IPS DF 19.7 (cell line): ENCODE results near the gene MAK.
"Not testable (repeated sequence)": the region's sequence is repeated elsewhere in the genome, so short reads cannot be mapped to it uniquely, and the experiment has no call there.

Experiments used
- DNase-seq: peaks from one replicate; pipeline ENCODE4 v3.0.0-alpha.2; 2013; ENCODE audit warnings: low read depth, low spot score

Gene MAK

GRCh38 chr6:10791673-10792072 is 46.7 kb downstream of the MAK start:
- DNase-seq: no peak

GRCh38 chr6:10779076-10779475 is 59.3 kb downstream of the MAK start:
- no peak for DNase-seq

GRCh38 chr6:10778230-10778629 is 60.1 kb downstream of the MAK start:
- DNase-seq: no peak

GRCh38 chr6:10771371-10771894 is 66.9 kb downstream of the MAK start:
- DNase-seq: no peak

GRCh38 chr6:10769419-10769818 is 68.9 kb downstream of the MAK start:
- no peak for DNase-seq

GRCh38 chr6:10763006-10763405 is 75.3 kb downstream of the MAK start:
- DNase-seq: no peak

- DNase-seq: no peak
Measured at GRCh38 chr6:10759884-10760329, 78.4 kb downstream of the MAK start.

- peak; percentile 64 for DNase-seq
Measured at GRCh38 chr6:10759312-10759839, 79.0 kb downstream of the MAK start.

- DNase-seq: no peak
Measured at GRCh38 chr6:10756085-10756484, 82.3 kb downstream of the MAK start.

GRCh38 chr6:10751757-10752156 is 86.6 kb downstream of the MAK start:
- not testable (repeated sequence) for DNase-seq

GRCh38 chr6:10750568-10750967 is 87.8 kb downstream of the MAK start:
- not testable (repeated sequence) for DNase-seq

- DNase-seq: no peak
Measured at GRCh38 chr6:10749734-10750133, 88.6 kb downstream of the MAK start.

- DNase-seq: peak; percentile 94
Measured at GRCh38 chr6:10747251-10747972, 90.9 kb downstream of the MAK start, which contains the start of gene TMEM14B. TSS of gene TMEM14B (plus strand) at chr6:10747805. CDS start at chr6:10749246, 1,441 bp downstream.

GRCh38 chr6:10746915-10747250 is 91.5 kb downstream of the MAK start:
- no peak for DNase-seq

GRCh38 chr6:10745116-10745515 is 93.2 kb downstream of the MAK start:
- no peak for DNase-seq

GRCh38 chr6:10743515-10743914 is 94.8 kb downstream of the MAK start:
- no peak for DNase-seq

GRCh38 chr6:10742251-10742650 is 96.1 kb downstream of the MAK start:
- DNase-seq: no peak

GRCh38 chr6:10741643-10742042 is 96.7 kb downstream of the MAK start:
- DNase-seq: not testable (repeated sequence)

GRCh38 chr6:10740061-10740460 is 98.3 kb downstream of the MAK start:
- no peak for DNase-seq

GRCh38 chr6:10736731-10737130 is 101.6 kb downstream of the MAK start:
- DNase-seq: no peak

GRCh38 chr6:10733863-10734262 is 104.5 kb downstream of the MAK start:
- DNase-seq: no peak

GRCh38 chr6:10733151-10733715 is 105.1 kb downstream of the MAK start:
- DNase-seq: no peak

- DNase-seq: no peak
Measured at GRCh38 chr6:10730254-10730653, 108.1 kb downstream of the MAK start.
